ENCODE results near the gene FGF22. TPM values are rescaled to one million over a fixed set of nuclear protein-coding genes. Genes with fewer than 3 reads are reported as not detected.

The FGF22 gene
- polyA plus RNA-seq, 3 donors, result not detected

- Histone ChIP-seq H3K9me3 (replicated peaks in 1 of 2; ENCODE audit: control insufficient read depth in 1 of 2, insufficient read depth in 1 of 2, low read length in 2 of 2) (no peaks in the 10 kb centered on the region), H3K36me3 (replicated peaks in 1 of 2; ENCODE audit: control insufficient read depth in 1 of 2, insufficient read depth in 2 of 2, low read length in 2 of 2) (no peaks in the 10 kb centered on the region), H3K27ac (ENCODE audit: low read depth in 1 of 2, low read length in 2 of 2) (no peak overlapping the region), H3K4me3 (replicated peaks in 1 of 3; ENCODE audit: low read depth in 2 of 3, low read length in 3 of 3) (no peak overlapping the region), H3K79me2 (ENCODE audit: insufficient read depth, low read length) (peaks cover 10% of the 10 kb centered on the region), H2AFZ (ENCODE audit: insufficient read depth, low read depth, low read length, poor library complexity, severe bottlenecking) (no peak overlapping the region), H3K27me3 (ENCODE audit: control insufficient read depth in 2 of 2, insufficient read depth in 2 of 2, low read length in 2 of 2) (peaks cover 0 to 30% of the 10 kb centered on the region in 2 donors), H4K20me1 (ENCODE audit: insufficient read depth, low read length) (no peaks in the 10 kb centered on the region), H3K9ac (ENCODE audit: insufficient read depth, low read length, poor library complexity, severe bottlenecking) (no peak overlapping the region), H3K4me1 (ENCODE audit: control insufficient read depth in 1 of 2, insufficient read depth in 2 of 2, low read length in 2 of 2) (peaks cover 43 to 54% of the 10 kb centered on the region in 2 donors), H3K4me2 (replicated peaks; ENCODE audit: extremely low read depth, low read length, poor library complexity, severe bottlenecking) (peak overlapping the region; percentile 67)
- Mint-ChIP-seq H3K9me3 (peaks cover 0 to 3% (median 2%) of the 10 kb centered on the region in 7 donors), H3K4me1 (peaks cover 48% of the 10 kb centered on the region), H3K36me3 (peaks cover 3 to 4% of the 10 kb centered on the region in 2 donors), H3K27me3 (ENCODE audit: low read depth in 3 of 3) (peaks cover 14 to 46% (median 32%) of the 10 kb centered on the region in 3 donors), H3K4me3 (peak overlapping the region; percentile 16 to 57), H3K27ac (no peak overlapping the region)
- 82% methylated on average over 17 of the region's 22 CpGs for WGBS (ENCODE audit: insufficient coverage)
- intact Hi-C loops (cut with micrococcal nuclease), result no loop called here
- TF ChIP-seq, protein P1, sequence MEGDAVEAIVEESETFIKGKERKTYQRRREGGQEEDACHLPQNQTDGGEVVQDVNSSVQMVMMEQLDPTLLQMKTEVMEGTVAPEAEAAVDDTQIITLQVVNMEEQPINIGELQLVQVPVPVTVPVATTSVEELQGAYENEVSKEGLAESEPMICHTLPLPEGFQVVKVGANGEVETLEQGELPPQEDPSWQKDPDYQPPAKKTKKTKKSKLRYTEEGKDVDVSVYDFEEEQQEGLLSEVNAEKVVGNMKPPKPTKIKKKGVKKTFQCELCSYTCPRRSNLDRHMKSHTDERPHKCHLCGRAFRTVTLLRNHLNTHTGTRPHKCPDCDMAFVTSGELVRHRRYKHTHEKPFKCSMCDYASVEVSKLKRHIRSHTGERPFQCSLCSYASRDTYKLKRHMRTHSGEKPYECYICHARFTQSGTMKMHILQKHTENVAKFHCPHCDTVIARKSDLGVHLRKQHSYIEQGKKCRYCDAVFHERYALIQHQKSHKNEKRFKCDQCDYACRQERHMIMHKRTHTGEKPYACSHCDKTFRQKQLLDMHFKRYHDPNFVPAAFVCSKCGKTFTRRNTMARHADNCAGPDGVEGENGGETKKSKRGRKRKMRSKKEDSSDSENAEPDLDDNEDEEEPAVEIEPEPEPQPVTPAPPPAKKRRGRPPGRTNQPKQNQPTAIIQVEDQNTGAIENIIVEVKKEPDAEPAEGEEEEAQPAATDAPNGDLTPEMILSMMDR (IDR thresholded peaks at IDR 0.05), result no peak
- DNase-seq, result no peak
Measured at GRCh38 chr19:677601-678436, 38.1 kb downstream of the FGF22 start.

GRCh38 chr19:678791-679388 is 39.2 kb downstream of the FGF22 start:
- Mint-ChIP-seq H3K4me3 (peak overlapping the region; percentile 73 to 78), H3K4me1 (peaks cover 42% of the 10 kb centered on the region), H3K9me3 (peaks cover 0 to 3% (median 2%) of the 10 kb centered on the region in 7 donors), H3K27me3 (ENCODE audit: low read depth in 3 of 3) (peaks cover 14 to 46% (median 32%) of the 10 kb centered on the region in 3 donors), H3K36me3 (peaks cover 0 to 4% of the 10 kb centered on the region in 2 donors), H3K27ac (peak overlapping the region in 4 of 7 donors; percentile 58 to 74 (median 66))
- intact Hi-C loops (cut with micrococcal nuclease), result loop anchor here in 1 of 2 donors (1.0 kb wide), 1 partner anchor 14 kb away; no protein-coding TSS in a partner anchor
- Histone ChIP-seq H3K4me2 (replicated peaks; ENCODE audit: extremely low read depth, low read length, poor library complexity, severe bottlenecking) (peak overlapping the region; percentile 88), H3K79me2 (ENCODE audit: insufficient read depth, low read length) (peaks cover 10% of the 10 kb centered on the region), H3K9me3 (replicated peaks in 1 of 2; ENCODE audit: control insufficient read depth in 1 of 2, insufficient read depth in 1 of 2, low read length in 2 of 2) (no peaks in the 10 kb centered on the region), H2AFZ (ENCODE audit: insufficient read depth, low read depth, low read length, poor library complexity, severe bottlenecking) (no peak overlapping the region), H3K27ac (ENCODE audit: low read depth in 1 of 2, low read length in 2 of 2) (no peak overlapping the region), H3K36me3 (replicated peaks in 1 of 2; ENCODE audit: control insufficient read depth in 1 of 2, insufficient read depth in 2 of 2, low read length in 2 of 2) (no peaks in the 10 kb centered on the region), H3K9ac (ENCODE audit: insufficient read depth, low read length, poor library complexity, severe bottlenecking) (no peak overlapping the region), H3K27me3 (ENCODE audit: control insufficient read depth in 2 of 2, insufficient read depth in 2 of 2, low read length in 2 of 2) (peaks cover 0 to 30% of the 10 kb centered on the region in 2 donors), H3K4me1 (ENCODE audit: control insufficient read depth in 1 of 2, insufficient read depth in 2 of 2, low read length in 2 of 2) (peaks cover 42 to 52% of the 10 kb centered on the region in 2 donors), H3K4me3 (replicated peaks in 1 of 3; ENCODE audit: low read depth in 2 of 3, low read length in 3 of 3) (peak overlapping the region in 1 of 3 experiments; percentile 76), H4K20me1 (ENCODE audit: insufficient read depth, low read length) (no peaks in the 10 kb centered on the region)
- TF ChIP-seq, protein P1 (IDR thresholded peaks at IDR 0.05), result no peak
- DNase-seq, result no peak
- WGBS (ENCODE audit: insufficient coverage), result 95% methylated on average over 15 of the region's 16 CpGs

Data from CD14-positive monocyte (primary cell).